Measurements from ENCODE around the gene SLC6A3. TPM values are rescaled to one million over a fixed set of nuclear protein-coding genes. Genes with fewer than 3 reads are reported as not detected.
A peak's percentile ranks its signal among the peaks of the same experiment; 100 is the strongest.

SLC6A3 gene
- total and polyA plus RNA-seq, 2 of the 13 experiments (the other 11 are each of a cell fraction or from before 2014, with no cell fraction given): 0.01 TPM; not detected in 1

GRCh38 chr5:1490376-1490775 is 45.1 kb upstream of the SLC6A3 start:
- Histone ChIP-seq H3K79me2 (ENCODE audit: insufficient read depth, low read length) (no peaks in the 10 kb centered on the region), H4K20me1 (ENCODE audit: insufficient read depth, low read length) (peaks cover 4% of the 10 kb centered on the region; the same call in 1 of the 2 replicates), H2AFZ (ENCODE audit: low read length) (no peak overlapping the region), H3K27me3 (ENCODE audit: control insufficient read depth in 1 of 2, insufficient read depth in 2 of 2, low read length in 2 of 2) (no peaks in the 10 kb centered on the region), H3K27ac (ENCODE audit: extremely low read length, insufficient read depth, low read length) (no peak overlapping the region), H3K4me3 (replicated peaks in 1 of 3; ENCODE audit: insufficient read depth in 1 of 3, low read depth in 2 of 3, low read length in 3 of 3) (no peak overlapping the region), H3K36me3 (replicated peaks in 1 of 2; ENCODE audit: control insufficient read depth in 1 of 2, insufficient read depth in 2 of 2, low read length in 2 of 2) (peaks cover 54 to 85% of the 10 kb centered on the region in 2 experiments), H3K4me1 (ENCODE audit: insufficient read depth, low read length) (no peaks in the 10 kb centered on the region), H3K9me3 (ENCODE audit: low read length) (no peaks in the 10 kb centered on the region), H3K9ac (ENCODE audit: insufficient read depth, low read depth, low read length) (no peak overlapping the region), H3K4me2 (ENCODE audit: low read depth, low read length) (no peak overlapping the region)
- no TSS peak for BruUV-seq (replicated peaks)
- intact Hi-C loops (cut with micrococcal nuclease; ENCODE audit: unreplicated experiment): no loop called here
- 92% methylated on average over 12 of the region's 12 CpGs for WGBS (ENCODE audit: low lambda C conversion rate)
- in situ Hi-C loops (cut with HindIII; ENCODE audit: extremely low pct_ligation_motif_present, low pct_unique_long_range_greater_than_20kb): no loop called here
- POLR2A ChIA-PET: interaction anchor here (0.5 kb wide), 1 partner anchor 968 kb away, joined by 3 read pairs; no protein-coding TSS in a partner anchor
- CTCF ChIA-PET (ENCODE audit: low intra/inter-chr PET ratio, low total read pairs): no interaction called here
- DNase-seq (ENCODE audit: low spot score) (no peak), ATAC-seq (no peak), FAIRE-seq (no peak)
- no peak for TF ChIP-seq PHF8 (CRISPR knock-in tag; IDR thresholded peaks at IDR 0.05)
- no peak for TF ChIP-seq DR1 (CRISPR knock-in tag; IDR thresholded peaks at IDR 0.05)
- no peak for TF ChIP-seq SNAPC5 (CRISPR knock-in tag; IDR thresholded peaks at IDR 0.05; ENCODE audit: borderline replicate concordance)
- TF ChIP-seq ZNF24 (IDR thresholded peaks at IDR 0.05): no peak
- no peak for TF ChIP-seq RBAK (CRISPR knock-in tag; IDR thresholded peaks at IDR 0.05)
- no peak for TF ChIP-seq ARHGAP35 (CRISPR knock-in tag; IDR thresholded peaks at IDR 0.05; ENCODE audit: borderline replicate concordance)
- no peak for TF ChIP-seq AKAP8 (CRISPR knock-in tag; IDR thresholded peaks at IDR 0.05)
- TF ChIP-seq ZNF556 (CRISPR knock-in tag; IDR thresholded peaks at IDR 0.05; ENCODE audit: borderline replicate concordance): no peak

- Histone ChIP-seq H2AFZ (ENCODE audit: low read length) (no peak overlapping the region), H3K27me3 (ENCODE audit: control insufficient read depth in 1 of 2, insufficient read depth in 2 of 2, low read length in 2 of 2) (no peaks in the 10 kb centered on the region), H3K4me3 (replicated peaks in 1 of 3; ENCODE audit: insufficient read depth in 1 of 3, low read depth in 2 of 3, low read length in 3 of 3) (no peak overlapping the region), H3K4me1 (ENCODE audit: insufficient read depth, low read length) (no peaks in the 10 kb centered on the region), H3K27ac (ENCODE audit: extremely low read length, insufficient read depth, low read length) (no peak overlapping the region), H3K4me2 (ENCODE audit: low read depth, low read length) (no peak overlapping the region), H3K36me3 (replicated peaks in 1 of 2; ENCODE audit: control insufficient read depth in 1 of 2, insufficient read depth in 2 of 2, low read length in 2 of 2) (peaks cover 56 to 83% of the 10 kb centered on the region in 2 experiments), H3K9ac (ENCODE audit: insufficient read depth, low read depth, low read length) (no peak overlapping the region), H4K20me1 (ENCODE audit: insufficient read depth, low read length) (peaks cover 4% of the 10 kb centered on the region; the same call in 1 of the 2 replicates), H3K79me2 (ENCODE audit: insufficient read depth, low read length) (no peaks in the 10 kb centered on the region), H3K9me3 (ENCODE audit: low read length) (no peaks in the 10 kb centered on the region)
- DNase-seq (ENCODE audit: low spot score) (no peak), ATAC-seq (no peak), FAIRE-seq (no peak)
- intact Hi-C loops (cut with micrococcal nuclease; ENCODE audit: unreplicated experiment): no loop called here
- peak; percentile 41 for TF ChIP-seq AGO2 (optimal IDR thresholded peaks at IDR 0.05; ENCODE audit: low read depth, low read length)
- TF ChIP-seq CENPT (CRISPR knock-in tag; IDR thresholded peaks at IDR 0.05; ENCODE audit: low read depth): no peak
- POLR2A ChIA-PET: interaction anchor here (0.5 kb wide), 1 partner anchor 967 kb away, joined by 3 read pairs; no protein-coding TSS in a partner anchor
- CTCF ChIA-PET (ENCODE audit: low intra/inter-chr PET ratio, low total read pairs): no interaction called here
- in situ Hi-C loops (cut with HindIII; ENCODE audit: extremely low pct_ligation_motif_present, low pct_unique_long_range_greater_than_20kb): no loop called here
- WGBS (ENCODE audit: low lambda C conversion rate): 94% methylated on average over 18 of the region's 18 CpGs
- no TSS peak for BruUV-seq (replicated peaks)
Observed at GRCh38 chr5:1489754-1490153, 44.5 kb upstream of the SLC6A3 start.
